Measurements from ENCODE around the gene PTGFRN. TPM values are rescaled to one million over a fixed set of nuclear protein-coding genes. Genes with fewer than 3 reads are reported as not detected.
A peak's percentile ranks its signal among the peaks of the same experiment; 100 is the strongest.
"Not testable (repeated sequence)": the region's sequence is repeated elsewhere in the genome, so short reads cannot be mapped to it uniquely, and the experiment has no call there.

The PTGFRN gene
- 81.5 TPM for total RNA-seq
- long read RNA-seq, full-length matches to known transcripts = 17 of 48 reads
- long read RNA-seq, partial matches to known transcripts = 11 of 48 reads
- long read RNA-seq, other reads (novel, unspliced or antisense) = 20 of 48 reads

- ATAC-seq (ENCODE audit: poor library complexity) = peak; percentile 85
- intact Hi-C loops (cut with DNase I) = loop anchor here (5.0 kb wide), 1 partner anchor 38 kb away; no protein-coding TSS in a partner anchor
- peak; percentile 86 for DNase-seq
Measured at GRCh38 chr1:116909512-116910378, at the start of gene PTGFRN. TSS of gene PTGFRN (plus strand) at chr1:116909916. CDS start at chr1:116910204, 288 bp downstream.

DNA sequence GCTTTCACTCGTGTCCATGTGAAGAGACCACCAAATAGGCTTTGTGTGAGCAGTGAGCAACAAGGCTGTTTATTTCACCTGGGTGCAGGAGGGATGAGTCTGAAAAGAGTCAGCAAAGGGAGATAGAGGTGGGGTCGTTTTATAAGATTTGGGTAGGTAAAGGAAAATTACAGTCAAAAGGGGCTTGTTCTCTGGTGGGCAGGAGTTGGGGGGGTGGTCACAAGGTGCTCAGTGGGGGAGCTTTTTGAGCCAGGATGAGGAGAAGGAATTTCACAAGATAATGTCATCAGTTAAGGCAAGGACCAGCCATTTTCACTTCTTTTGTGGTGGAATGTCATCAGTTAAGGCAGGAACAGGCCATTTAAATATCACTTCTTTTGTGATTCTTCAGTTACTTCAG, 49.5 kb upstream of the PTGFRN start:
- intact Hi-C loops (cut with DNase I); DNase-seq; ATAC-seq (ENCODE audit: poor library complexity): not testable (repeated sequence)

DNA sequence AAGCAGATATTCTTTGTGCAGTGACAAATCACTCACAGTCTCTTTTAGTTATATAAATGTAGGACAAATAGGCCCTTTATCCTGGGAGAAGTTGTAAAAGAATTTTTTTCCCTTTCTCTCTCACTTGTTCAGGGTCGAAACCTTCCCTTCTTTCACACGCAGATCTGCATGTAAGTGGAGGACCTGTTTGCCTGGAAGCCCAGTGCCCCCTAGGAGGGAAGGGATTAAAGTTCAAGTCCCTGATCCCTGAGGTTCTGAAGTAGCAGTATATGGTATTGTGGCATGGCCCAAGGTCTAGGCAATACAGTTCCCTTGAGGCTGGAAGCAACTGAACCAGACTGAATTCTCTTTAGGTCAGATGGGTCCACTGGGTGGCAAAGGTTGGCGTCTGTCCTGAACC, 48.6 kb upstream of the PTGFRN start:
- intact Hi-C loops (cut with DNase I) = no loop called here
- DNase-seq = no peak
- ATAC-seq (ENCODE audit: poor library complexity) = no peak

DNA sequence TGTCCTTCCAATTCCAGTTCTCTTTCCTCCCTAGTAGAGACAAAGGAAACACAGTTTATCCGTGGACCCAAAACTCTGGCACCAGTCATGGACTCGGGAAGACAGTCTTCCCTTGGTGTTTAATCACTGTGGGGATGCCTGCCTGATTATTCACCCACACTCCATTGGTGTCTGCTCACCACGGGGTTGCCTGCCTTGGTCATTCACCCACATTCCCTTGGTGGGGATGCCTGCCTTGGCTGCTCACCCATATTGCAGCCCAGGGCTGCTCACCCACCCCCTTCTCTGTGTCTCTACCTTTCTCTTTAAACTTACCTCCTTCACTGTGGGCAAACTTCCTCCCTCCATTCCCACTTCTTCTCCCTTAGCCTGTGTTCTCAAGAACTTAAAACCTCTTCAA, 46.7 kb upstream of the PTGFRN start:
- DNase-seq; intact Hi-C loops (cut with DNase I); ATAC-seq (ENCODE audit: poor library complexity): not testable (repeated sequence)

DNA sequence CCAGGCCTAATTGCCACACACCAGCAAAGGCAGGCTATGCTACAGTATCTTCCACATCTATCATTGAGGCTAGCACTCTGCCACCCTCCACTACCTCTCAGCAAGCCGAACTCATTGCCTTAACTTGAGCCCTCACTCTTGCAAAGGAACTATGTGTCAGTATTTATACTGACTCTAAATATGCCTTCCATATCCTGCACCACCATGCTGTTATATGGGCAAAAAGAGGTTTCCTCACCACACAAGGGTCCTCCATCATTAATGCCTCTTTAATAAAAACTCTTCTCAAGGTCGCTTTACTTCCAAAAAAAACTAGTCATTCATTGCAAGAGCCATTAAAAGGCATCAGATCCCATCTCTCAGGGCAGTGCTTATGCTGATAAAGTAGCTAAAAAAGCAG, 43.2 kb upstream of the PTGFRN start:
- ATAC-seq (ENCODE audit: poor library complexity); intact Hi-C loops (cut with DNase I); DNase-seq: not testable (repeated sequence)

DNA sequence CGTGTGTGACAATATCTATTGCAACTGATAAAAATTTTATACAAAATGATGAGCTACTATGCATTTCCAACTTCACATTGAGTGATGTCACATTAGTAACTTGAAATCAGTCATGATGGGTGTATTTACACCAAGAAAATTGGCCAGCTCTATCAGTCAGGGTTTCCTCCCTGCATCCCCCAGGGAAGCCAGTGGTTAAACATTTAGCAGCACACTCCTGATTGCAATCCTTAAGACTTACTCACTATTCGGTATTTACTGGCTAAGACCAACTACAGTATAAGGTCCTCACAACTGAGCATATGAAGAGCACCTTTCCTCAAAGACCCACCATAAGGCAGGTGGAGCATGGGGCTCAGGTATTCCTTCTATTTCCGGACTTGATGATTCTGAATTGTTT, 41.3 kb upstream of the PTGFRN start:
- DNase-seq (no peak), ATAC-seq (ENCODE audit: poor library complexity) (no peak)
- intact Hi-C loops (cut with DNase I) = no loop called here

DNA sequence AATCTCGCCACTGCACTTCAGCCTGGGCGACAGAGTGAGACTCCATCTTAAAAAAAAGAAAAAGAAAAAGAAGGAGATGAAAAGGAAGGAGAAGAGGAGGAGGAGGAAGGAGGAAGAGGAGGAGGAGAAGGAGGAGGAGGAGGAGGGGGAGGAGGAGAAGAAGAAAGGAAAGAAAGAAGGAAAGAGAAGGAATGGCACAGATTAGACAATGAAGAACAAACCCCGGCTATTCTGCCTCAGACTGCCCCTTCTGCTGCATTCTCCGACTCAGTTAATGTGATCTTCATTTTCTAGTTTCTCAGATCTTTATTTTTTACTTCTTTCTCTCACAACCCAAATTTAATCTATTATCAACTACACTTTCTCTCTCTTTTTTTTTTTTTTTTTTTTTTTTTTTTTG, 40.1 kb upstream of the PTGFRN start:
- no peak for ATAC-seq (ENCODE audit: poor library complexity)
- no peak for DNase-seq
- intact Hi-C loops (cut with DNase I) = no loop called here

DNA sequence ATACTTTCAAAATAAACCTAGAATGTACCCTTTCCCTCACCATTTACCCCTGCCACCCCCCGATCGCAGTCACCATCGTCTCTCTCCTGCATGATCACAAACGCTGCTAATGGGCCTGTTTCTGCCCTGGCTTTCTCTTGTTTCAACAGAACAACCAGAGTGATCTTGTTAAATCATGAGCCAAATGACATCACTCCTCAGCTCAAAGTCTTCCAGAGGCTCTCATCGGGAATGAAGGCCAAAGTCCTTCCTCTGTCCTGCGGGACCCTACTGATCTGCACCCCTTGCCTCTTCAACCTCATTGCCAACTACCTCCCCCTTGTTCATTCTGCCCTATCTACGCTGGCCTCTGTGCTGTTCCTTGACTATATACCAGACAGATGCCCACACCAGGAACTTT, 39.4 kb upstream of the PTGFRN start:
- peak; percentile 62 for ATAC-seq (ENCODE audit: poor library complexity)
- no peak for DNase-seq
- intact Hi-C loops (cut with DNase I) = no loop called here

GRCh38 chr1:116871779-116872146, 38.0 kb upstream of the PTGFRN start:
- DNase-seq = no peak
- peak; percentile 78 for ATAC-seq (ENCODE audit: poor library complexity)
- intact Hi-C loops (cut with DNase I) = no loop called here

GRCh38 chr1:116873680-116874271, 35.9 kb upstream of the PTGFRN start:
- intact Hi-C loops (cut with DNase I) = no loop called here
- no peak for DNase-seq

DNA sequence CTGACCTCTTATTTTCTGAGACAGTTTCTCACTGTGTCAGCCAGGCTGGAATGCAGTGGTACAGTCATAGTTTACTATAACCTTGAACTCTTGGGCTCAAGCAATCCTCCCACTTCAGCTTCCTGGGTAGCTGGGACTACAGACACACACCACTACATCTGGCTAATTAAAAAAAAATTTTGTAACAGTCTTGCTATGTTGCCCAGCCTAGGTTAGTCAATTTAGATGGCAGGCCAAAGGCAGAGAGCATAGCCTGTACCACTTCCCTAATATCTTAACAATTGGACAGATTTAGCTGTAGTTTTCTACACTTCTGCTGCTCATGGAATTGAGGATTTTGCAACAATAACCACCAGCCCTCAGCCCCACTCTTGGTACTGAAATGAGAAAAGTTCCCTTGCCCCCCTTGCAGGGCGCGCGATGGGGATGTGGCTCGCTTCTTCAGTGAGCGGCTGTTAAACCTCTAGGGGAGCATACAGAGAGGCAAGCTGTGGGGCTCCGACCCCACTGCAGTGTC, 34.9 kb upstream of the PTGFRN start:
- ATAC-seq (ENCODE audit: poor library complexity) (no peak), DNase-seq (no peak)
- intact Hi-C loops (cut with DNase I) = no loop called here

More at GRCh38 chr1:116873680-116874271, 35.9 kb upstream of the PTGFRN start:
- no peak for ATAC-seq (ENCODE audit: poor library complexity)

DNA sequence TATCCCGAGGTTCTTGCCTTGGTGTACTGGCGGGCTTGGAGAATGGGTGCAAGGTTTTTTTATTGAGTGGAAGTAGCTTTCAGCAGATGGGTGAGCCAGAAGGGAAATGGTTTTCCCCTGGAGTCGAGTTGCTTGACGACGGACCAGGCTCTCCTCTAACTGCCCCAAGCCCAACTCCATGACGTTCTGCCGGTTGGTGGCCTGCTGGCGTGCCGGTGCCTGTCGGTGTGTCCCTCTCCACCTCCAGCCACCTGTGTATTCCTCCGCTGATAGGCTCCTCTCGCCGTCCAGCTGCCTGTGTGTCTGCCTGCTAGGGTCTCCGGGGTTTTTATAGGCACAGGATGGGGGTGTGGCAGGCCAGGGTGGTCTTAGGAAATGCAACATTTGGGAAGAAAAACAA, 34.3 kb upstream of the PTGFRN start:
- DNase-seq (no peak), ATAC-seq (ENCODE audit: poor library complexity) (no peak)
- intact Hi-C loops (cut with DNase I) = no loop called here

DNA sequence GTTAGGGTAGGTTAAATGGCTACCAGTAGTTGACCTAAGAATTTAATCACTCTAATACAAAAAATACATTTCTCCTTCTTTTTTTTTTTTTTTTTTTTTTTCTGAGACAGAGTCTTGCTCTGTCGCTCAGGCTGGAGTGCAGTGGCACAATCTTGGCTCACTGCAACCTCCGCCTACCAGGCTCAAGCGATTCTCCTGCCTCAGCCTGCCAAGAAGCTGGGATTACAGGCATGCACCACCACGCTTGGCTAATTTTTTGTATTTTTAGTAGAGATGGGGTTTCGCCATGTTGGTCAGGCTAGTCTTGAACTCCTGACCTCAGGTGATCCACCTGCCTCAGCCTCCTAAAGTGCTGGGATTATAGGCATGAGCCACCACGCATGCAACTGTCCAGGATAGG, 33.8 kb upstream of the PTGFRN start:
- ATAC-seq (ENCODE audit: poor library complexity); intact Hi-C loops (cut with DNase I); DNase-seq: not testable (repeated sequence)

GRCh38 chr1:116877141-116877818, 32.4 kb upstream of the PTGFRN start:
- ATAC-seq (ENCODE audit: poor library complexity) (peak; percentile 28), DNase-seq (no peak)
- intact Hi-C loops (cut with DNase I) = no loop called here

DNA sequence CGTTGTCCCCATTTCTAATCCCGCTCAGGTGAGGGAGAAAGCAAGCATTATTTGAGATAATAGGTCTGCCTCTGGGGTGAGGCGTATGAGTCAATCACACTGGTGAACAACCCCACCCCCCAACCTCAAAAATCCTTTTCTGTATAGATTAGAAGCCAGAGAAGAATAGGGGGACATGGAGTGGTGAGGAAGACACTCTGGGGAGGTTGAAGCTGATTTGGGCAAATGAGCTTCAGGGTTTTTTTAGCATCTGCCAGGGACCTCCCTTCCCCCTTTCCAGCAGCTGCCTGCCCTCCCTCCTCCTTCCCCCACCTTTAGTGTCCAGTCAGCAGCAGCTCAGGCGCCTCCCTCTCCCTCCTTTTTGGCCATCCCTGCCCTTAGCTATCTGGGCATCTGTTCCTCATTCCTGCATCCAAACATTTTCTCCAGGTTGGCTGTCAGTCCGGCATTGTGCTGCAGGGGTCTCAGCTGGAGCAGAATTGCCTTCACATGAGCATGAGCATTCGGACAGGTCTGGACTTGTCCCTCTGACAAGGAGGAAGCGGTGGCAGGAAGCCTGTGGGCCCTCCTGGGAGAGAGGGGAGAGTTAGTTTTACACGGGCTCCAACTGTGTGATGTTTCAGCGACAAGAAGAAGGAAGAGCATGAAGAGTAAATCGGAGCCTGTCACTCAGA, 30.8 kb upstream of the PTGFRN start:
- intact Hi-C loops (cut with DNase I) = no loop called here
- ATAC-seq (ENCODE audit: poor library complexity) (peak; percentile 18), DNase-seq (peak; percentile 57)

DNA sequence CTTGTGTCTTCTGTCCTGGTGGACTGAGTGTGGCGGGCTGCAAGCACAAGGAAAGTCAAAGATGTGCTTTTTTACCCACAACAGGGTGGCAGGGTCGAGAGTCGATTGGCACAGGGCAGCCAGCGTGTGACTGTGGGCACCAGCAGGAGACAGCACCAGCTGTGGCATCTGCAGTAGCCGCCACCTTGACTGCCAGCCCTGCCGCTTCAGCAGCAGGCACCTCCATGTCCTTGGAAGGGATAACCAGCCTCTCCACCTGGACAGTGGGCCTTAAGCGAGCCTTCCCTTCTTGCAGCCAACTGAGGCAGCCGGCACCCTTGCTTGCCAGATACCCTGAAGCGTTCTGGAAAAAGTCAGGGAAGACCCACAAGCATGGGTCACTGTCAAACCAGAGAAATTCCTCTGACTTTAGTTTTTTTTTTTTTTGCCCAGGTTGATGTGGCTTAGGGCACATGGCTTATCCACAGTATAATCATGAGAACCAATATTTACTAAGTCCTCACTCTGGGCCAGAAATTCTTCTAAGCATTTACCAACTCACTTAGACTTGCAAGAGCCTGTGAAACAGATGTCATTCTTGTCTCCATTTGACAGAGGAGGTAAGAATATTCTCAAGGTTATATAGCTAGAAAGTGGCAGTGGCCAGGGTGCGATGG, 30.1 kb upstream of the PTGFRN start:
- ATAC-seq (ENCODE audit: poor library complexity) (no peak), DNase-seq (no peak)
- intact Hi-C loops (cut with DNase I) = no loop called here

DNA sequence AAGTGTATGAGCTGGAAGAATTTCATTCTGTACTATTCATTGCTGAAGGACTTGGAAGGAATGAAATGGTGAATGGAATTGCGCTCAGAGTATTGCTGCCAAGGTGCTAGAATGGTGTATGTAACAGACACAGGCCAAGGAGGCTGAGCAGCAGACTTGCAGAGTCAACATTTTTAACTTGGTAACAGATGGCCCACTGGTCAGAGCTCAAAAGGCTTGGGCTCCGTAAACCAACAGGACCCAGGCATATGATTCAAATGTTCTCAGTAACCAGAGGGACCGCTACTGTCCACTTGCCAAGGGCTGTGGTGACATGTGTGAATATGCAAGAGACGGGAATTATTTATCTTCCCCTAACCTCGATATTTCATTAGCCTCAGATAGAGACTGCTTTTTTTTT, 28.8 kb upstream of the PTGFRN start:
- intact Hi-C loops (cut with DNase I) = no loop called here
- ATAC-seq (ENCODE audit: poor library complexity) (peak; percentile 9), DNase-seq (no peak)

DNA sequence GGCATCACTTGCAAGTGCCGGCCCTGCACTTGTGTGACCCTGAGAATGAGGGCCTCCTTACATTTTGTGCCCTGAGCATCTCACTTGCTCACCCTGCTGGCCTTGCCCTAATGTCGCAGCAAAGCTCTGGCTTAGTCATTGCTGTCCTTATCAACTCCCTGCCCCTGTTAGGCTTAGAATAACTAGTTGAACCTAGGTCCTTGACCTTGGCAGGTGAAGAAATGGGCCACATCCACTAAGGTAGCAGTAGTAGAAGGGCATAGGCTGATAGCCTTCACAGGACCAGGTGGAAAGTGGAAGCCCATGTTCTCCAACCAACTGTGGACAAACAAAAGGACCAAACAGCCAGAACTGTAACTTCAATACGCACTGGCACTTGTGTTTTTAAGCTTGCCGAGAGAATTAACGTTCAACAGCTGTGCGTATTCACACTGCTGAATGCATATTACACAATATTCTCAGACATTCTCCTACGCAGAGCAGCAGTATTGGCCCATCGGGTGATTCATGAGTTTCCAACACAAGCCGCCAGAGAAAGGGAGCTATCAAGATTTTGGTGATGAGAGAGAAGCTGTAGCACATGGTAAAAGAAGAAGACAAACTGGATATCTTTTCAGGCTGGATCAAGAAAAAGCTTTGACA, 27.7 kb upstream of the PTGFRN start:
- peak; percentile 70 for ATAC-seq (ENCODE audit: poor library complexity)
- intact Hi-C loops (cut with DNase I) = no loop called here
- DNase-seq = peak; percentile 52
